ENCODE data around the gene SLC38A10.

- TF ChIP-seq CTCF (IDR thresholded peaks at IDR 0.05; ENCODE audit: poor library complexity, severe bottlenecking) (no peak), EZH2 (IDR thresholded peaks at IDR 0.05; ENCODE audit: borderline replicate concordance, insufficient read depth, low read length, poor library complexity, severe bottlenecking) (no peak), SMC3 (conservative IDR thresholded peaks at IDR 0.05; ENCODE audit: poor library complexity) (no peak), EP300 (conservative IDR thresholded peaks at IDR 0.05; ENCODE audit: poor library complexity, severe bottlenecking) (no peak), MXI1 (conservative IDR thresholded peaks at IDR 0.05; ENCODE audit: poor library complexity, severe bottlenecking) (no peak)
Measured at GRCh38 chr17:81307636-81308560, 12.8 kb upstream of the SLC38A10 start.
